GM18861 (cell line): ENCODE measurements around the gene OAT.
"Not testable (repeated sequence)": the region's sequence is repeated elsewhere in the genome, so short reads cannot be mapped to it uniquely, and the experiment has no call there.

Source experiments
- ATAC-seq: cut with Tn5 transposase; IDR thresholded peaks from one replicate; pipeline ENCODE4 v1.9.1; 2021; ENCODE audit not compliant: unreplicated experiment

OAT gene

GRCh38 chr10:124379609-124380193 lies 39.0 kb downstream of the OAT start:
- no peak for ATAC-seq

GRCh38 chr10:124378881-124379471 lies 39.7 kb downstream of the OAT start:
- ATAC-seq, result no peak

DNA sequence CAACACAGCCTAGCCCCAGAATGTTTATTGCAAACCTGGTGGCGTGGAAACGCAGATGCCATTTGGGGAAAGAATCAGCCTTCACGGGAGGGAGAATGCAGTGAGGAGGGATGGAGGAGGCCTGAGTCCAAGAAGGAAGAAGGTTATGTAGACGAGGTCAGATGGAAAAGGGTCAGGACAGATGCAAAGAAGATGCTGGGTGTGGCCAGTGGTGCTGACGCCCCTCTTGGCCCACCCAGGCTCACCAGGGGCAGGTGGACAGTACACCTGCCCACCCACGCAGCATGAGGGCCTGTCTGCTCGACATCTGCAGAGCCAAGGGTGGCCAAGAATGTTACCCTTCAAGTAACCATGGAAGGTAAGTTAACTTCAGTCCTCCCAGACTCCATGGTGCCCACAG lies 40.5 kb downstream of the OAT start:
- no peak for ATAC-seq

DNA sequence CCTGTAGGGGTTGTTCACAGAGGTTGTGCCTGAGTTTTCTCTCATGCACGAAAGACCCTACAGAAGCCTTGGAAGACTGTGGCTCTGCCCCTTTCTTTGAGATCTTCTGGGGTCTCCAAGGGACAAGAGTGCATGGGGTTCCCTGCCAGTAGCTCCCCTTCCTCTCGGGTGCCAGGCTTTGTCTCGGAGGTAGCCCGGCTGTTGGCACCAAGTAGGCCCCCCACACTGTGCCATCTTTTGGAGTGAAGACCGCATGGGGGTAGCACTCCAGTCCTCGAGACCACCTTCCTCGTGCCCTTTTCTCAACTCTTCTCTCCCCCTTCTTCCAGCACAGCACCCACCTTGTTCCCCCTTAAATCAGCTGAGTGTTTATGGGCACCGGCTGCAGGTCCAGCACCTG lies 41.6 kb downstream of the OAT start:
- ATAC-seq, result no peak

- ATAC-seq, result no peak
These were observed 42.3 kb downstream of the OAT start for GRCh38 chr10:124376411-124376810.

GRCh38 chr10:124375691-124376090 lies 43.0 kb downstream of the OAT start:
- no peak for ATAC-seq

DNA sequence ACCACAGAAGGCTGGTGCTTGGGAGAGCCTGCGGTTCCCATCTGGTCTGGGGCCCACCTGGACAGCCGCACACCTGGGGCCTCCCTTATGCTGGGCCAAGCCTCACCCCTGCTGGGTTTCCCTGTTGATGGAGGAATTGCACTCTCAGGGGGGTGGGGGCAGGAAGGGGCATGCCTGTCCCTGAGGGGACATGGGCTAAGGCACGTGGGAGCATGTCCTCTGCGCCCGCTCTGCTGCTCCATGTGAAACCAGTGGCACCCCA lies 43.4 kb downstream of the OAT start:
- no peak for ATAC-seq

DNA sequence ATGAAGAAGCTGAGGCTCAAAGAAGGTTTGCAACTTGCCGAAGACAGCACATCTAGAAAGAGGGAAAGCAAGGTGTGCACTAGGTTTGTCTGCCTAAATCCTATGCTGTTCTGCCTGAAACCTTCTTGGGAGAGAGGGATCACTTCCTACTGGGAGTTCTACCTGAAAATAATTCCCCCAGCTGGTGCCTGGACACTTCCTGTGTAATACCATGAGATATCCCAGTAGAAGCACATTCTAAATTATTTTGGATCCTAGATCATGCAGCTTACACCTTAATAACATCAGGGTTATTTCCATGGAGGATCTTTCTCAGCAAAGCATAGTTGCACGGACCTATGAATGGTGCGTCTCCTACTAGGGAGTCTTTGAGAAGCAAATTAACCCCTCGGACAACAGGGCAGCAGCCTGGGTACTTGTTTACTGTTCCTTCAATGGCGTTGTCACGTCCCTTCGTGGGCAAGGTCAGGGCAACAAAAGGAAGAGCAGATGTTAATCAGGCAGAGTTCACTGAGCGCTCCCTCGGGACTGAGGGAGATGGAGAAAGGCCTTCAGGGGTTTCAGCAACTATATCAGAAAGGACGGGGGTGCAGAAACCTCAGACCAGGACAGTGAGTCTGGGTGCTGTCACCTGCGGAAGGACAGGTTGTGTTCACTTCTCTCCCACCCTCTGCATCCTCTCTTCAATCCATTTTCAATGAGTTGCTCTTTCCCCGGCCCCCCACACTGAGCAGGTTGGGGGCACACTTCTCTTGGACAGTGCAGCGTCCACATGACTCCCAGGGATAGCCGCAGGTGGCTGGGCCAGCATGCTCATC lies 44.0 kb downstream of the OAT start:
- no peak for ATAC-seq

GRCh38 chr10:124372899-124373298 lies 45.8 kb downstream of the OAT start:
- no peak for ATAC-seq

GRCh38 chr10:124370426-124370825 lies 48.3 kb downstream of the OAT start:
- no peak for ATAC-seq

GRCh38 chr10:124369986-124370385 lies 48.7 kb downstream of the OAT start:
- no peak for ATAC-seq

DNA sequence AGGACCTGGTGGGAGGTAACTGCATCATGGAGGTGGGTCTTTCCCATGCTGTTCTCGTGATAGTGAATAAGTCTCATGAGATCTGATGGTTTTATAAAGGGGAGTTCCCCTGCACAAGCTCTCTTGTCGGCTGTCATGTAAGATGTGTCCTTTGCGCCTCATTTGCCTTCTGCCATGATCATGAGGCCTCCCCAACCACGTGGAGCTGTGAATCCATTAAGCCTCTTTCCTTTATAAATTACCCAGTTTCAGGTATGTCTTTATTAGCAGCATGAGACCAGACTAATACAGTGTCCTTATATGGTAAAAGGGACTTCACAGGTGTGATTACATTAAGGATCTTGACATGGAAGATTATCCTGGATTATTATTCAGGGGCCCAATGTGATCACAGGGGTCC lies 49.2 kb downstream of the OAT start:
- ATAC-seq, result not testable (repeated sequence)

GRCh38 chr10:124369066-124369465 lies 49.7 kb downstream of the OAT start:
- ATAC-seq, result no peak

- no peak for ATAC-seq
These were observed 50.8 kb downstream of the OAT start for GRCh38 chr10:124367936-124368335.

DNA sequence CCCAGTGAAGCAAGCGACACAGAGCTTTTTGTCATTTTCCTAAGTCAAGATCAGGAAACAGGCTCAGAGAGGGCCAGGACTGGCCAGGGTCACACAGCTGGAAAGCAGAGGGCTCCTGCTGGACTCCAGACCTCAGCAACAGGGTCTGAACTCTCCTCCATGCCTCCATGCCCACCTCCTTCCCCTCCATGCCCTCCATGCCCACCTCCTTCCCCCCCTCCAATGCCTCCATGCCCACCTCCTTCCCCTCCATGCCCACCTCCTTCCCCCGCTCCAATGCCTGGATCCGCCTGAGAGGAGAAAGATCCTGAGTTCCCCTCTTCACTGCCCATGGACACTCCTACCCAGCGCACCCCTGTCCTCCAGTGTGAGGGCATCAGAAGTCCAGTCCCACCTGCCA lies 51.3 kb downstream of the OAT start:
- ATAC-seq, result no peak

GRCh38 chr10:124366825-124367224 lies 51.9 kb downstream of the OAT start:
- ATAC-seq, result no peak

GRCh38 chr10:124366343-124366742 lies 52.4 kb downstream of the OAT start:
- no peak for ATAC-seq

- no peak for ATAC-seq
These were observed 54.0 kb downstream of the OAT start for GRCh38 chr10:124364674-124365073.

GRCh38 chr10:124362568-124362967 lies 56.2 kb downstream of the OAT start:
- ATAC-seq, result no peak

DNA sequence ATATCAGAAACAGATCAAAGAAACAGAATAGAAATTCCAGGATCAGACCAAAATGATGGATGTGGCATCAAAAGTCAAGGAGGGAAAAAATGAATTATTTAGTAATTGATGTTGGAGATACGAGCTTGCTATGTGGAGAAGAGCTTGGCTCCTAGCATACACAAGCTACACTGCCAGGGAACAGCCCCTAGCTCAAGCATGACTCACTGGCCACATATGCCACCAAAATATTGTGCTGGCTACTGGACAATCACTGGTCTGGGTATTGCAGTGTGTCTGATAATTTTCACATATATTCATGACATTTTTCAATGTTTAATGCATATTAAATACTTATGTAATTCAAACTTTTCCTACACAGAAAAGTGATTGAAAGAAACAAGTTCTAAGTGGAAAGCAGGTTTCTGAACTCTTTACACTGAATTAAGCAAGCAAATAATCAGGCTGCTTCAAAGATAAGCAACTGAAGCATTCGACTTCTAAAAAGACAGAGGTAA lies 59.3 kb downstream of the OAT start:
- no peak for ATAC-seq

- no peak for ATAC-seq
These were observed 61.2 kb downstream of the OAT start for GRCh38 chr10:124357561-124357885.

GRCh38 chr10:124356701-124357560 lies 61.8 kb downstream of the OAT start:
- no peak for ATAC-seq
